Stimulated activated CD8-positive, alpha-beta memory T cell treated with anti-CD3 and anti-CD28 coated beads, Interleukin-2, amount 100 ng/mL, for 1 hour (primary cell): ENCODE data around the gene KLHL3.
"Not testable (repeated sequence)": the region's sequence is repeated elsewhere in the genome, so short reads cannot be mapped to it uniquely, and the experiment has no call there.

Experiments
- DNase-seq, 2 donors: peaks; one replicate each; pipeline ENCODE4 v3.0.0-alpha.2; 2020; ENCODE audit warnings: low read depth in 2 of 2

Gene KLHL3

DNA sequence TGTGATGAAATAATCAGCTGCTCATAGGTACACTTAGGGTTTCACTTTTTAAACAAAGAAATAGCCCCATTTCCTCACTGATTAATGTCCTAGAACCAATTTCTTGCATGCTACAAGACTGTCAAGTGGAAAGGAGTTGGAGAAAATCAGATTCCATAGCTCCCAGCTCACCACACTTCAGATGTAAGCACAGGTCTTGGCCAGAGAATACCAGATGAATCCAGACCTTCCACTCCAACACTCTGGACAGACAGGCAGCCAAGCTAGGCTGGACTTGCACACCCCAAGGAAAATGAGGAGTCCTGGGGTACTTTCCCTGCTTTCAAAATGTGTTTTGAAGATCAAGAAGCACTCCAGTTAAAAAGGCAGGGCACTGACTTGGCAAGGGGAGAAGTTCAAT lies 68.5 kb downstream of the KLHL3 start:
- DNase-seq = no peak

DNA sequence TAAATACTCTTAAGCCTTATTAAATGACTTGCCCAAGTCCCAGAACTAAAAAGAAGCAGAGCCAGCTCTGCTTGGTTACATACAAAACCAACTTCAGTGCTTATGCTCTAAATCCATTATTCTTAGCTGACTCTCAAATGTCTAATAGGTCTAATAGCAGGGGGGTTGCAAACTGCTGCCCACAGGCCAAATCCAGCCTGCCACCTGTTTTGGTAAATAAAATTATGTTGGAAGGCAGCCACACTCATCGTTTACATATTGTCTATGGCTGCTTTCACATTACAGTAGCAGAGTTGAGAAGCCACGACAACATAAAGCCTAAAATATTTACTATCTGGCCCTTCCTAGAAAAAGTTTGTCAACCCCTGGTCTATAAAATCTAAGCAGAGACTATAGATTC lies 69.0 kb downstream of the KLHL3 start:
- DNase-seq = no peak

GRCh38 chr5:137666461-137666850 lies 69.4 kb downstream of the KLHL3 start:
- DNase-seq = no peak

GRCh38 chr5:137665678-137666460 lies 70.0 kb downstream of the KLHL3 start:
- DNase-seq = peak in 1 of 2 donors; percentile 16

DNA sequence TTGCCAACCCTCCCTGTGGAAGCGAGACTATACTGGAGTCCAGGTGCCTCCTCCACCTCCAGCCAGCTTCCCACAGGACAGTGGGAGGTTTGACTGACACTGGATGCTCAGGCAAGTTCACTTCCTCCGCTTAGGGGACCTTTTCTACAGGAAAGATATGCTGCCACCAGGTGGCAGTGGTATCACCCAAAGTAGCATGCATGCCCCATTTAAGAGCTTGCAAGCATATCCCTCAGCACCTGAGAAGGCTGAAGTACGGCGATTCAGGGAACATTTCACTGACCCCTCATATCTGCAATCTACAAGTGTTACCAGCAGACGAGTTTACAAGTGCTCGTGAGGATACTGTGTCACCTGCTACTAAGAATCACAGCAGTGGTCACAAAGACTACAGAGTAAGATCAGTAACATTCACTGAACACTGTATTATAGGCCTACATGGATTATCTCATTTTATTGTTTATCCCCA lies 75.5 kb downstream of the KLHL3 start:
- DNase-seq = peak; percentile 37 to 49

GRCh38 chr5:137659209-137659608 lies 76.7 kb downstream of the KLHL3 start:
- DNase-seq = no peak

GRCh38 chr5:137658324-137658723 lies 77.6 kb downstream of the KLHL3 start:
- DNase-seq = no peak

- no peak for DNase-seq
These were observed 78.8 kb downstream of the KLHL3 start for GRCh38 chr5:137657073-137657472.

DNA sequence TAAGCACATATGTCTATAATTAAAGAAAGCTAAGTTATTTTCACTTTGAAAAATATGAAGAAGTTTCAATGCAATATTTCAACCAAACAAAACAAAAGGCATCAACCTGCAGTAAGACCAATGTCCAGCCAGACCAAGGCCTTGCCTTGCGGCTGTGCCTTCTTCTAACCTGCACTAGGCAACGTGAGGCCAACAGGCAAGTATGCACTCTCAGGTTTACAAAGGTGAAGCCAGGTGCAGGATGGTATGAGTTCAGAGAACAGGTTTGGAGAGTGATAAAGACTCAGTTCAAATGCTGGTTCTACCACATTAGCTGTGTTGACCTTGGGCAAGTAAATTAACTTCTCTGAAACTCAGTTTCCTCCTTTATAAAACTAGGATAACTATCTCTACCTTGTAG lies 79.3 kb downstream of the KLHL3 start:
- DNase-seq = no peak

DNA sequence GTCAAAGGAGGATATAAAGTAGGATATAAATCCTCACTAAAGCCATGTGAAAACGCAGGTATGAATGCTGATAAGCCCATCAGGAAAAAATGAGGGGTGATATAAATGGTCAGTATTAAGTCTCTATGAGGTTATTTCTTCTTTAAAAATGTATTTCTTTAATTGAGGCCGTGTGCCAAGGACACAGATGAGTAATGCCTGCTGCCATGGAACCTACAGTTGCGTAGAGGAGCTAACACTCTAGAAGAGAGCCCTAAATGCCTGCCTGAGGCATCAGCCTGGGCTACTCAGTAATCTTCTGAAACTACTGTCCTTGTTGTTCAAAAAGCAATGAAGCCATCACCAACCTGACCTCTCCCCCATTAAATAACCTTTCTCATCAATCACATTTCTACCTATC lies 84.9 kb downstream of the KLHL3 start:
- DNase-seq = no peak

GRCh38 chr5:137649228-137649935 lies 86.5 kb downstream of the KLHL3 start:
- no peak for DNase-seq

DNA sequence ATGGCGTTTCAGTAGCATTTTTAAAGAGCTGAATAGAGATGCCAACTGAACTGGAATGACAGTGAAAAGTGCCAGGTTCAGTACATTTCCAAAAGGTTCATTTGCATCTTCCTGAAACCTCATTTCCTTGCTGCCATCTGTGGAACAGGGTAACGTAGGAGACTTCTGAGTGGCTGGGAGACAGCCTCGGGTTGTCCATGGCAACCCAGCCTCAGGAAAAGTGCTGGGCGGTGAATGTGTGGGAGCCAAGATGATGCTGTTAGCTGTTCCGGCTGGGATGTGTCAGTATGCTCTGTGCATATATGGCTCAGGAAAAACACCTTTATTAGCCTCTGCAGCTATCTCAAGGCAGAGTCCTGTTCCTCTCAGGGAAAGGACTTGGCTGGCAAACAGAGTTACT lies 87.5 kb downstream of the KLHL3 start:
- no peak for DNase-seq

GRCh38 chr5:137647401-137647800 lies 88.5 kb downstream of the KLHL3 start:
- no peak for DNase-seq

DNA sequence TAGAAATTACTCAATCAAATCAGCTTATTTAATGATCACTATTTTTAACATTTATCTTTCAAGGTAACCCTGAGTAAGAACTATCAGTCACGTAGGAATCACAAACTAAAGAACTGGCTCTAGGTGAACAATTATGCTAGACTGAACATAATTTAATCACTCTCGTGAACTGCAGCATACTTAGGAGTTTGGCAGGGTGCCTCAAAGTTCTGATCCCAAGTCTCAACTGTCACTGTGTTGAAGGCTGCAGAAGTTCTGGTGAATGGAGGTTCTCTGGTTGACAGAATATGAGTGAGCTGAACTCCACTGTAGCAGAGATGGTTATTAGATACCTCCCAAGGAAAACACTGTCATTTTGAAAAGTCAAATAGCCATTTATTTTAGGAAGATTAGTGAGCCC lies 89.1 kb downstream of the KLHL3 start:
- no peak for DNase-seq

- DNase-seq = not testable (repeated sequence)
These were observed 92.8 kb downstream of the KLHL3 start for GRCh38 chr5:137643081-137643480.

DNA sequence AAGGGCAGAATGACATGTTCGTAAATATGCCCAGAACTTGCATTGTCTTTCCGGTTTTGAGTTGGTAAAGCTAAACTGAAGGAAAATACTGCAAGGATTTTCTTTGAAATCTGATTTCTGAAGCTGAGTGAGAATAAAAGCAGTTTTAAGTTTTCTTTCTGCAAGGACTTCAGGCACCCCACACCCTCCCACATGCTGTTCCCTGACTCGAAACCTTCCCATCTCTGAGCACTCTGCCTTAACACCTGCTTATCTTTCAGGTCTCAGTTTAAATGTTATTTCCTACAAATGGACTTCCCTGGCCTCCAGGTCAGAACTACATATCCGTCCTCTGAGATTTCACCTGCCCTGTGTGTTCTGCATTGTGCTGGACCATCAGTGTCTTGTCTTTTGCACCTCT lies 93.8 kb downstream of the KLHL3 start:
- DNase-seq = no peak

DNA sequence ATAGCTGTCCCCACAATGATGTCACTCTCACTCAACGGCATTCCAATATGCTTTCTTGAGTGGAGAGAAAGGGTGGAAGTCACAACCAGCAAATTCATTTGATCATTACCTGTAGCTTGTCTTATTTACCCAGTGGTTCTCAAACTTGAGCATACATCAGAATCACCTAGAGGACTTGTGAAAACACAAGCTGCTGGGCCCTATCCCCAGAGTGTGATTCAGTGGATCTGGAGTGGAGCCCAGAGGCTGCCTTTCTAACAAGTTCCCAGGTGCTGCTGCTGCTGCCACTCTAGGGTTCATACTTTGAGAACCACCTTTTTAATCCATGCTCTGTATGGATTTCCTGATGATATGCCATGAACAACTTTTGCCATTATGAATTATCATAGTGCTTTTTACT lies 94.7 kb downstream of the KLHL3 start:
- no peak for DNase-seq

DNA sequence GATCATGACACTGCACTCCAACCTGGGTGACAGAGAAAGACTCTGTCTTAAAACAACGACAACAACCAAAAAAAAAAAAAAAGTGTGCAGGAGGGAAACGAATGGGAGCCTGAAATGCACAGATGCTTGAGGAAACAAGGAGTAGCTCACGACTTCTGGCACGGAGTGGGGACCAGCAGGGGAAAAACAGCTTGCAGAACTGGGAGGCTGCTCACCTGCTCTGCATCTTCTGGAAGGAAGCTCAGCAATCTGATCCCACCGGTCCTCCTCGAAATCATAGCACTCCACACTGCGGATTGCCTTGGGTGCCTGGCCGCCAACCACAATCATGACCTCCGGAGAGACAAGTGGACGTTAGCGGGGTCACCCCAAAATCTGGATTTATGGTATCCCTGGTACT lies 96.2 kb downstream of the KLHL3 start:
- DNase-seq = no peak

DNA sequence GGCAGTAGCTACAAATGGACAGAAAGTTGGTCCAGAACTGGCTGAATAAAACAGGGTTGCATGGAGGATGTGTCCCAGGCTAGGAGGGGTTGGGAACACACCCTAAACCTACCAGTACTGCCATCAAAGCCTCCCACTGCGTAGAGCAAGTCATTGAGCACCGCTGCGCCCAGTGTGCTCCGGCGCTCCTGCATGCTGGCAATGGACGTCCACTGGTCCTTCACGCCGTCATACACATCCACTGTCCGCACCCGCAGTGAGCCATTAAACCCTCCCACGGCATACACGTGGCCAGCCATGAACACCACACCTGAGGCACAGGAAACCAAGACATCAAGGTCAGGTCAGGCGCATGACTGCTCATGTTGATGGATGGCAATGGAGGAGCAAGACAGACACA lies 97.0 kb downstream of the KLHL3 start:
- no peak for DNase-seq

- DNase-seq = no peak
These were observed 98.8 kb downstream of the KLHL3 start for GRCh38 chr5:137636830-137637714.

DNA sequence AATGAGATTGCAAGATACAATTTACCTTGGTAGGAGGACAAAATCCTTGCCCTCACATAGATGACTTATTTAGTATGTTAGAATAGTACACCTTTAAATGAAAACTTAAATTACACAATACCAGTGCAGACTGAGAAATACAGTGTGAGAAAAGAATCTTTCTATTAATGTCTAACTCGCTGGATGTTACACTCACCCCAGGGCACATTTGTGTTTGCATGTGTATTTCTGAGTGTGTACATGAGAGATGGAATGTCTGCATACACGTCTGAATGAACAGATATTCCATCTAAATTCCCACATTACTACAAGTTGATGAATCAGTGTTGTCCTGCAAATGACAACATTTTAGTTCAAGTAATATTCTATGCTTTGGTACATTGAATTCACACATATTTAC lies 99.8 kb downstream of the KLHL3 start:
- DNase-seq = no peak

DNA sequence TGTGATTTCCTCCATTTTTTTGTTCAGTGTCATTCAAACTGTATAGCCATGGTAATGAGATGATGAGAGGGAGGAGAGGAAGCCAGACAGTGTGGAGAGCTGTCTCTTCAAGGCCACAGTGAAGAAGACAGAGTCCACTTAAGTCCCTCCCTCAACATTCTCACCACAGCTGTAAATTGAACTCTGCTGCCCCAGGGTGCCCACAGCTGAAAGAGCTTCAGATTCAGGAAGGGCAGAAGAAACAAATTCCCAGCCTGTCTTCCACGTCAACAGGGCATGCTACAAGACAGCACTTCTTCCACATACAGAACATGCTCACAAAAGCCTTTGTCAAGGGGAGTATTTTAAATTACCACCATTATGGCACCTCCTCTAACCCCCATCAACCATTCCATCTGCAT lies 100.4 kb downstream of the KLHL3 start:
- no peak for DNase-seq
